Epithelial cell of esophagus (primary cell): ENCODE data around the gene TIMM22.

ENCODE experiments used
- DNase-seq: peaks from one replicate; pipeline ENCODE4 v3.0.0; 2010; ENCODE audit warnings: low read depth
- H3K4me3 ChIP-seq: 2 replicates; pipeline ENCODE4 v1.5.1; 2011; ENCODE audit warnings: mild to moderate bottlenecking, low read length, control low read depth
- TF ChIP-seq, protein P1 (sequence below): IDR thresholded peaks from 2 replicates; pipeline ENCODE4 v1.5.1; 2011; ENCODE audit warnings: low read depth, mild to moderate bottlenecking, low read length, control low read depth, inconsistent platforms; ENCODE audit not compliant: insufficient read depth; ENCODE audit errors: missing control alignments

The TIMM22 gene

DNA sequence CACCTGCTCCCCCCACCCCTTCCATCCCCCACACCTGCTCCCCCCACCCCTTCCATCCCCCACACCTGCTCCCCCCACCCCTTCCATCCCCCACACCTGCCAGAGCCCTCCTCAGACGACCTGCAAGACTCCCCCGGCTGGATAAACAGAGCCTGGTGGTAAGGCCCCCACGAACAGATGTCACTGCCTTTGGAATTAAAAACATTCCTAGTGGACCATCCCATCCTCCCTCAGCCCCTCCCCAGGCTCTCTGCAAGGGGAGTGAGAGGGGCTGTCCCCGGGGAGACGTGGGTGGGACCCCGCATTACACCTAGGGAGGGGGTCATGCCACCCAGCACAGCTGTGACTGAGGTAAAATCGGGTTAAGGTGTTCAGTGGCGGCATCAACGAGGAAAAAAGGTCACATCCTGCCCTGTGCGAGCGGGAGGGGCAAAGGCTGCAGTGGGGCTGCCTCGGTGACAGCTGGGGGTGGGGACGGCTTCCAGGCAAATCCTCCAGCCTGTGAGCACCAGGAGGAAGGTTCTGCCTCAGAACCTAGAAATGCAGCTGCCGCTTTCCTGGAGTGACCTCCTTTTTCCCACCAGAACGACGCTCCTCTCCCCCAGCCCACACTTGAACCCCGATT, 38.7 kb downstream of the TIMM22 start:
- TF ChIP-seq, protein P1, sequence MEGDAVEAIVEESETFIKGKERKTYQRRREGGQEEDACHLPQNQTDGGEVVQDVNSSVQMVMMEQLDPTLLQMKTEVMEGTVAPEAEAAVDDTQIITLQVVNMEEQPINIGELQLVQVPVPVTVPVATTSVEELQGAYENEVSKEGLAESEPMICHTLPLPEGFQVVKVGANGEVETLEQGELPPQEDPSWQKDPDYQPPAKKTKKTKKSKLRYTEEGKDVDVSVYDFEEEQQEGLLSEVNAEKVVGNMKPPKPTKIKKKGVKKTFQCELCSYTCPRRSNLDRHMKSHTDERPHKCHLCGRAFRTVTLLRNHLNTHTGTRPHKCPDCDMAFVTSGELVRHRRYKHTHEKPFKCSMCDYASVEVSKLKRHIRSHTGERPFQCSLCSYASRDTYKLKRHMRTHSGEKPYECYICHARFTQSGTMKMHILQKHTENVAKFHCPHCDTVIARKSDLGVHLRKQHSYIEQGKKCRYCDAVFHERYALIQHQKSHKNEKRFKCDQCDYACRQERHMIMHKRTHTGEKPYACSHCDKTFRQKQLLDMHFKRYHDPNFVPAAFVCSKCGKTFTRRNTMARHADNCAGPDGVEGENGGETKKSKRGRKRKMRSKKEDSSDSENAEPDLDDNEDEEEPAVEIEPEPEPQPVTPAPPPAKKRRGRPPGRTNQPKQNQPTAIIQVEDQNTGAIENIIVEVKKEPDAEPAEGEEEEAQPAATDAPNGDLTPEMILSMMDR, result no peak
- H3K4me3 ChIP-seq, result no peak overlapping the region
- no peak for DNase-seq

DNA sequence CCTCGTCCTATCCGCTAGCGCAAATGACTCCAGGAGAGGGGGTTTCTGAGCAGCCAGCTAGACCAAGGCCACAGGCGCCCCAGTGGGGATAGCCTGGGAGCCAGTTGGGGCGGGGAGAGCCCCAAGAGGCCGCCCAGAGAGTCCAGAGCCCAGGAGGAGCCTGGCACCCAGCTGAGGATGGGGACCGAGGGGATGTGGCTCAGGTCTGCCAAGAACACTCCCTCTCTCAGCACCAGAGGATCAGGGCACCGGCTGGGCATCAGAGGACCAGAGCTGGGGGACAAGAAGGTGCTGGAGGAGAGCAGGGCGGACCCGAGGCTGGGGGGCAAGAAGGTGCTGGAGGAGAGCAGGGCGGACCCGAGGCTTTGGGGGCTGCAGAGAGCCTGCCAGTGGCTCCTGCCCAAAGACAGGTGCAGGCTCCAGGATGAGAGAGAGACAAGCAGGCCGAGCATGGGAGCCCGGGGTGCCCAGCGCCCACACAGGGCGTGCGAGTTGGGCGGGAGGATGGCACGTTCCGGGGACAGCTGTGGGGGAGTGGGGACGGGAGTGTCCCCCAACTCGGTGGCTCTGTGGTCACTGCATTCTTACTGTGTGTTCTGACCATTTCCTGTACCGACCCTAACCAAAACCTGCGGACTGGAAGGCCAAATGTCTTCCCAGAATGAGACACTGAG, 39.4 kb downstream of the TIMM22 start:
- H3K4me3 ChIP-seq, result no peak overlapping the region
- TF ChIP-seq, protein P1, result no peak

DNA sequence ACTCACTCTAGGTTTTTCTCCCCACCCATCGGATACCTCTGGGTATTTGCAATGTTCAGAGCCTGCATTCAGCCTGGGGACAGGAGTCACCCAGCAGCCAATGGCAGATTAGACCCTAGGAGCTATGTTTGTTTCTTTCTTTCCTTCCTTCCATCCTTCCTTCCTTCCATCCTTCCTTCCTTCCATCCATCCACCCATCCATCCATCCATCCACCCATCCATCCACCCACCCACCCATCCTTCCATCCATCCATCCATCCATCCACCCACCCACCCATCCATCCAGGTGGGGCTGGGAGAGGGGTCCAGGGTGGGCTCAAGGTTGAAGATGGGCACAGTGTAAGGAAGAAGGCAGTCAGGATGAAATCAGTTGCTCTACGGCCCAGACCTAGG, 39.9 kb downstream of the TIMM22 start:
- H3K4me3 ChIP-seq, result no peak overlapping the region
- TF ChIP-seq, protein P1, result no peak
- no peak for DNase-seq

More for the DNA sequence above, 39.4 kb downstream of the TIMM22 start:
- DNase-seq, result no peak

DNA sequence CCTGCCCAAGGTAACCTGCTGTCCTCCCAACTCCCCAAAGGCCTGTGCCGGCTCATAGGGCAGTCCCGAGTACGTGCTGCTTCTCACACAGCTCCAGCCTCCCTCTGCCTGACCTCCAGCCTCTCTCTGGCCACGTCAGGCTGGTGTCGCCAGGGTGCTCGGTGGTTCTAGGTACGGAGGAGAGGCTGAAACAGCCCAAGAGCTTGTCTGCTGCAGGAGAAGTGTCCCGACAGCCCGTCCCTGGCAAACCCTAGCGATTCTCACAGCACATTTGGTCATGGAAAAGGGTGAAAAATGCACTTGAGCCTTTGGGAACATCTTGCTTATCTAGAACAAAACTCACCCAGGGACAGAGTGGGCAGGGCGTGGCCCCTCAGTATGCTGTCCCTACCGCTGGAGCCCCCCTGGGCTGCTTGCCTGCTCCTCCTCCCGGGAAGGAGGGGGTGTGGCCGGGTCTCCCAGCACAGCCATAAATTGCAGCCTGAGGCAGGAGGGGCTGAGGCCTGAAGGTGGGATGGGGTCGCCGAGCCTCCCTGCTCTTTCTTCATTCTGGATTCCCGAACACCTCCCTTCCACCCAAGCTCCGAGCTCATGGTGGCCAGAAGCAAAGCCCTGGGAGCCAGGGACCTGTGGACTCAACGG, 40.4 kb downstream of the TIMM22 start:
- TF ChIP-seq, protein P1, result no peak
- no peak overlapping the region for H3K4me3 ChIP-seq
- no peak for DNase-seq

DNA sequence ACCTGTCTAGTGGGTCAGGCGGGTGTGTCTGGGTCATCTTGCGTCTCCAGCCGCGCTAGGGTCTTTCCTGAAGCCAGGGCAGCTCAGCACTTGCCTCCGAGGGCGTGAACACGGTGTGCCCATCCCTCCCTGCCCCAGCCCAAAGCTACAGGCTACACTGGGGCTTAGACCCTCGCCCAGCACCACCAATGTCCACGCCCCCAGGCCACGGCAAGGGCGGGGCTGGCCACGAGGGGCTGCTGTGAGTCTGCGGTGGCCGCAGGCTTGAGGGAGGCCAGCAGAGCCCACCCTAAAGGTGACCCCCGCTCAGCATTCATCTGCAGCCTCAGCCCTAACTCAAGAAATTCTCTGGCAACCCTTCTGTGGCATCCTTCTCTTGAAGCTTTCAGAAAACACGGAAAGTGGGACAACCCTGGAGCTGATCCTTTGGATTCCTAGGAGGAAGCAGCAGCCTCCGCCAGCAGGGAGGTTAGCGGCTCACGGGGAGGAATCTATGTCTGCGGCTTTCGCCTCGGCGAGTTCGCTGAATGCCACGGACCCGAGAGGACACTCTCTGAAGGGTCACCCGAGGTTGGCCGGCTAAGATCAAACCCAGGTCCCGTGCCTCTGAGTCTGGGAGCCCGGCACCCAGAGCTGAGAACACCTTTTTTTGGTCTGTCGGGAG, 41.7 kb downstream of the TIMM22 start:
- H3K4me3 ChIP-seq, result no peak overlapping the region
- TF ChIP-seq, protein P1, result no peak
- DNase-seq, result no peak

DNA sequence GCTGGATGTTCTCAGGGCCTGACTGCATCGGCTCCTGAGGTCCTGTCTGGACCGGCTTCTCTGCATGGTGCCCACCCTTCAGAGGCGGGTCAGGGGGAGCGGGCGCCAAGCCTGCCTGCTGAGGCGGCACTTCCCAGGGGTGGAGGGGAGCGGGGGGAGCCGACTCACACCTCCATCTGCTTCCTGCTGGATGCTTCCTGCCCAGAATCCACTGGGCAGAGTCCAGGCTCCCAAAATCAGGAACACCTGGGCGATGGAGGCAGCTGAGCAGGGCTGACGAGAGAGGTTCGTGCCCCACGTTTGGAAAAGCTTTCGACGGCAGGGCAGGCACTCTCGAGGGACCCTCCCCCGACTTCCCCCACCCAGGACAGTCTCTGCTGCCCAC, 42.2 kb downstream of the TIMM22 start:
- no peak overlapping the region for H3K4me3 ChIP-seq
- TF ChIP-seq, protein P1, result no peak
- DNase-seq, result no peak
